Stimulated activated effector memory CD8-positive, alpha-beta T cell treated with anti-CD3 and anti-CD28 coated beads, Interleukin-12 subunit alpha, Interleukin-12 subunit beta, amount 100 ng/mL, for 72 hours (primary cell): ENCODE results near the gene BEST4.

ENCODE experiments used
- ATAC-seq: fragments of 150-1000 bp; cut with Tn5 transposase; 2 replicates; pipeline ENCODE4 v1.10.0; 2021
- DNase-seq, 2 donors: peaks; one replicate each; pipeline ENCODE4 v3.0.0; 2021 to 2022; ENCODE audit warnings: low spot score in 2 of 2
- H3K27ac Mint-ChIP-seq: one replicate; pipeline ENCODE4 v1.8.0; 2022; ENCODE audit warnings: mild to moderate bottlenecking, mixed read lengths
- H3K36me3 Mint-ChIP-seq: one replicate; pipeline ENCODE4 v1.8.0; 2022; ENCODE audit warnings: mild to moderate bottlenecking, mixed read lengths
- H3K4me1 Mint-ChIP-seq: one replicate; pipeline ENCODE4 v1.8.0; 2022; ENCODE audit warnings: mixed read lengths
- H3K4me3 Mint-ChIP-seq: one replicate; pipeline ENCODE4 v1.8.0; 2022; ENCODE audit warnings: mild to moderate bottlenecking, mixed read lengths
- H3K9me3 Mint-ChIP-seq: one replicate; pipeline ENCODE4 v1.8.0; 2022; ENCODE audit warnings: mixed read lengths

BEST4 gene

GRCh38 chr1:44808938-44809917, 21.3 kb upstream of the BEST4 start:
- H3K9me3 Mint-ChIP-seq = no peaks in the 10 kb centered on the region
- peaks cover 79% of the 10 kb centered on the region for H3K36me3 Mint-ChIP-seq
- ATAC-seq (peak; percentile 77), DNase-seq (peak; percentile 65 to 89)
- peak overlapping the region; percentile 100 for H3K27ac Mint-ChIP-seq
- H3K4me3 Mint-ChIP-seq = peak overlapping the region; percentile 89
- H3K4me1 Mint-ChIP-seq = peaks cover 84% of the 10 kb centered on the region

- peak within 1 kb of the TSS; percentile 89 for H3K4me3 Mint-ChIP-seq
- peaks cover 87% of the 10 kb centered on the region for H3K4me1 Mint-ChIP-seq
- DNase-seq (peak; percentile 54 to 72), ATAC-seq (peak; percentile 65)
- H3K36me3 Mint-ChIP-seq = peaks cover 81% of the 10 kb centered on the region
- peak within 1 kb of the TSS; percentile 100 for H3K27ac Mint-ChIP-seq
- no peaks in the 10 kb centered on the region for H3K9me3 Mint-ChIP-seq
Observed at GRCh38 chr1:44808063-44808937, 20.3 kb upstream of the BEST4 start, which contains the start of gene BTBD19. Gene BTBD19, plus strand, starts transcription at chr1:44808523. Its CDS starts 298 bp downstream, at chr1:44808821.

DNA sequence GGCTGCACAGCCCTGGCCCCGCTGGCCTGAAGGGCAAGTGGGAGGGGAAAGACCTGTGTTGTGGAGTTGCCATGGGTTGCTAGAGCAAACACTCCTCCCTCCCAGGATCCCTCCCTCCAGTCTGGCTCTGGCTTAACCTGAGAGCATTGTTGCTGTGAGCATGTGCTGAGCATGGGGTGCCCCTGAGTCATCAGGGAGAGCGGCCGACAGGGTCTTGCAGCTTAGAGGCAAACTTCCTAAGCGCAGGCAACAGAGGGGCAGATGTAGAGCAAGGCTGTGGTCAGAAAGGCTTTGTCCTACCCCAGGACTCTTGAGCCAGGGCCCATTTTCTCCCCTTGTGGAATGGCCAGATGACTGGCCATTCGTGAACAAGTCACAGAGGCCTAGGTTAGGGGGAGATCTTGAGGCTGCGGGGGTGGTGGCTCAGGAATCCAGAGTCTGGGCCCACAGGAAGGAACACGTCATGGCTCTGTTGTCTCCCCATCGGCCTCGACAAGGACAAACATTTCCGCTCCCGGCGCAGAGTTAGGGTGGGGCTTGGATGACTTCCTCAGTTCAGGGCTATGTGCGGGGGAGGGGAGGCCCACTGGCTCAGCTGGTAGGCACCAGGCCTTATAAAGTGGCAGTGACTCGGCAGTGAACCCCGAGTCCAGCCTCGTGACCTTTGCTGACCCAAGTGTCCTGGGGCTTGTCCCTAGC, 19.5 kb upstream of the BEST4 start:
- H3K4me3 Mint-ChIP-seq = peak overlapping the region; percentile 89
- H3K9me3 Mint-ChIP-seq = no peaks in the 10 kb centered on the region
- peak overlapping the region; percentile 100 for H3K27ac Mint-ChIP-seq
- ATAC-seq = peak; percentile 77
- H3K36me3 Mint-ChIP-seq = peaks cover 84% of the 10 kb centered on the region
- H3K4me1 Mint-ChIP-seq = peaks cover 90% of the 10 kb centered on the region
- DNase-seq = peak; percentile 60 to 90

DNA sequence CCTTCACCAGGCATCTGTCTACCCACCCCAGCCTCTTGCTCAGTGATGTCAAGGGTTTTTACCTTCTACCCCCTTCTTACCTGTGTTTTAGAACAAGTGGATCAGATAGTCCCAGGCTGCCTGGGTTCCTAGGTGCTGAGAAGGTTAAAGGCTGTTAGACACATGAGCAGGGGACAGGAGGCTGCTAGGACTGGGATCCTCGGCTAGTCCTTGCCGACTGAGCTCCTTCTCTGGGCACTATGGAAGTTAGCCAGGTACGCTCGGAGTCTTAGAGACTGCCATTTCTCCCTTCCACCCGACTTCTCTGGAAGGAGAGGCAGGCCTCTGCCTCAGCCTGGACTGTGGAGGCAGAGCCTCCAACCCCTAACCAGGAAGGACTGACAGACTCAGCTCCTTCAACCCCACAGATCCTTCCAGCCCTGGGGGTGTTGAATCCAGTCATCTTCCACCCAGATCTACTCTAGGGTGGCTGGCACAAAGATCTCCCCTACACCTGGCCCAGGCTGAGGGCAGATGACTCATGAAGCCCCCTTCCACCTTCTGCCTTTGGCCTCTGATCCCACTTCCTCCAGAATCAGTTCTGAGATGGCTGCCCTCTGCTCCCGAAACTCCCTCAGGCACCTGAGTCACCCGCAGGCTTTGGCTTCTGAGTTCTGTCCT, 18.9 kb upstream of the BEST4 start, which contains the start of gene DYNLT4:
Gene DYNLT4 (minus strand): TSS at position 648 of the 660 bp plus-strand sequence. CDS start 683 bp downstream, outside the sequence.
- peak within 1 kb of the TSS; percentile 100 for H3K27ac Mint-ChIP-seq
- DNase-seq (no peak), ATAC-seq (peak; percentile 3)
- H3K4me3 Mint-ChIP-seq = peak within 1 kb of the TSS; percentile 89
- H3K4me1 Mint-ChIP-seq = peaks cover 90% of the 10 kb centered on the region
- peaks cover 85% of the 10 kb centered on the region for H3K36me3 Mint-ChIP-seq
- H3K9me3 Mint-ChIP-seq = no peaks in the 10 kb centered on the region

DNA sequence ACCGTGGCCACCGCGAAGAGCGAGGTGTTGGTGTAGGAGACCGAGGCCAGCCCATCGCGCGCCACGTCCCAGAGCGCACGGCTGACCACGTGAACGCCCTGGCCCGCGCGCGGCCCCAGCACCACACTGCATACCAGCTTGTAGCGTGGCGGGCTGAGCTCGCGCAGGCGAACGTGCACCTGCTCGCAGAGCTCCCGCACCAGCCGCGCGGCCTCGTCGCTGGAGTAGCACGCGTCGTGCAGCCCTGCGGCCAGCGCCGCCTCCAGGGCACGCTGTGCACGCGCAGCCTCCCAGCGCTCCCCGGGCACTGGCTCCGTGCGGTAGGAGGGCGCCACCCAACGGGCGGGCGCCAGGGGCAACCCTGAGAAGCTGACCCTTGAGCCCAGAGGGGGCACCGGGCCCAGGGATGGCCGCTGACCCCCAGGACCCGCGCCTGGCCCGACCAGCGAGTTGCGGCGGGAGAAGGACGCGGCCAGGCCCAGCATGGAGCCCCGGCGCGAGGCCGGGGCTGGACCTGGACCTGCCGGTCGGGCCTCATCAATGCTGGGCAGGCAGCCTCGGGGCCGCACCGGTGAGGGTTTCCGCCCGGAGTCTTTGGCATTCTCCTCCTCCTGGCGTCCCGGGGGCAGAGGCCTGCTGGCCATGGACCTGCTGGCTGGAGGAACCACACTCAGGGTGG, 18.2 kb upstream of the BEST4 start:
- Mint-ChIP-seq H3K36me3 (peaks cover 91% of the 10 kb centered on the region), H3K4me1 (peaks cover 86% of the 10 kb centered on the region), H3K27ac (peak overlapping the region; percentile 100), H3K9me3 (no peaks in the 10 kb centered on the region), H3K4me3 (peak overlapping the region; percentile 89)
- DNase-seq = no peak
- no peak for ATAC-seq

DNA sequence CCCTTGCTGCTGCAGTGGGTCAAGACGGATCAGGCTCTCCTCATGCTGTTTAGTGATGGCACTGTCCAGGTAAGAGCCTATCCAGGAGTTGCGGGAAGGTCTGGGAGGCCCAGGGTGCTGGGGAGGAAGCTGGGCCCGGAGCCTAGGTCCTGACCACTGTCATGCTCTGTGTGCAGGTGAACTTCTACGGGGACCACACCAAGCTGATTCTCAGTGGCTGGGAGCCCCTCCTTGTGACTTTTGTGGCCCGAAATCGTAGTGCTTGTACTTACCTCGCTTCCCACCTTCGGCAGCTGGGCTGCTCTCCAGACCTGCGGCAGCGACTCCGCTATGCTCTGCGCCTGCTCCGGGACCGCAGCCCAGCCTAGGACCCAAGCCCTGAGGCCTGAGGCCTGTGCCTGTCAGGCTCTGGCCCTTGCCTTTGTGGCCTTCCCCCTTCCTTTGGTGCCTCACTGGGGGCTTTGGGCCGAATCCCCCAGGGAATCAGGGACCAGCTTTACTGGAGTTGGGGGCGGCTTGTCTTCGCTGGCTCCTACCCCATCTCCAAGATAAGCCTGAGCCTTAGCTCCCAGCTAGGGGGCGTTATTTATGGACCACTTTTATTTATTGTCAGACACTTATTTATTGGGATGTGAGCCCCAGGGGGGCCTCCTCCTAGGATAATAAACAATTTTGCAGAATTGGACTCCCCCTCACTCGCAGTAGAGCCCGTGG, 17.5 kb upstream of the BEST4 start:
- Mint-ChIP-seq H3K27ac (peak overlapping the region; percentile 83), H3K9me3 (no peaks in the 10 kb centered on the region), H3K4me1 (peaks cover 79% of the 10 kb centered on the region), H3K4me3 (peak overlapping the region; percentile 77), H3K36me3 (peaks cover 93% of the 10 kb centered on the region)
- ATAC-seq (no peak), DNase-seq (no peak)

DNA sequence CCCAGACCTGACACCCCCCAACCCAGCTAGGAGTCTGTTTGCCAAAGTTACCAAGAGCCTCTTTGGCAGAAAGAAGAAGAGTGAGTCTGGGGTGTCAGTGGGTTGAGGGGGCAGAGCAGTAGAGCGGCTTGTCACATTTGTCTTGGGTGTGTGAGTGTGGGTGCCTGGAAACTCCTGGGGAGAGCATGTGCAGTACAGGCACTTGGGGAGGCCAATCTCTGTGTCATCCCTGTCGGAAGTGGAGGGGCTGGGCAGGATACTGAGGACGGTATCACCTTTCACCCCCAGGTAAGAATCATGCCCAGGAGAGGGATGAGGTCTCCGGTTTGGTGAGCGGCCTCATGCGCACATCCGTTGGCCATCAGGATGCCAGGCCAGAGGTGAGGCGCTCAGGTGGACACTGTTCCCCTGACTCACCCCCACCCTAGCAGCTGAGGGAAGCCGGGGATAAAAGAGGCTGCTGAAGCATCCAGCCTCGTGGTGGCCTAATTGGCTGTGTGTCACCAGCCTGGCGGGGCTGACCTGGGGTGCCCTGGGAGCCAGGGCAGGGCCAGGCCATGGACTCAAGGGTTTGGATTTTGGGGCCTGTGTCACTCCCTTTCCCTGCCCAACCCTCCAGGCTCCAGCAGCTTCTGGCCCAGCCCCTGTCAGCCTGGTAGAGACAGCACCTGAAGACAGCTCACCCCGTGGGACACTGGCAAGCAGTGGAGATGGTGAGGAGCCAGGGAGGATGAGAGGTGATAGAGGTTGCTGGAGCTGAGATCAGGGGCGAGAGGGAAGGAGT, 15.5 kb upstream of the BEST4 start:
- Mint-ChIP-seq H3K9me3 (no peaks in the 10 kb centered on the region), H3K4me3 (peak overlapping the region; percentile 77), H3K36me3 (peaks cover 85% of the 10 kb centered on the region), H3K4me1 (peaks cover 66% of the 10 kb centered on the region), H3K27ac (peak overlapping the region; percentile 83)
- DNase-seq = no peak
- no peak for ATAC-seq

GRCh38 chr1:44803062-44803311, 15.0 kb upstream of the BEST4 start:
- Mint-ChIP-seq H3K4me1 (peaks cover 61% of the 10 kb centered on the region), H3K27ac (peak overlapping the region; percentile 83), H3K36me3 (peaks cover 80% of the 10 kb centered on the region), H3K9me3 (no peaks in the 10 kb centered on the region), H3K4me3 (peak overlapping the region; percentile 77)
- DNase-seq (no peak), ATAC-seq (no peak)

DNA sequence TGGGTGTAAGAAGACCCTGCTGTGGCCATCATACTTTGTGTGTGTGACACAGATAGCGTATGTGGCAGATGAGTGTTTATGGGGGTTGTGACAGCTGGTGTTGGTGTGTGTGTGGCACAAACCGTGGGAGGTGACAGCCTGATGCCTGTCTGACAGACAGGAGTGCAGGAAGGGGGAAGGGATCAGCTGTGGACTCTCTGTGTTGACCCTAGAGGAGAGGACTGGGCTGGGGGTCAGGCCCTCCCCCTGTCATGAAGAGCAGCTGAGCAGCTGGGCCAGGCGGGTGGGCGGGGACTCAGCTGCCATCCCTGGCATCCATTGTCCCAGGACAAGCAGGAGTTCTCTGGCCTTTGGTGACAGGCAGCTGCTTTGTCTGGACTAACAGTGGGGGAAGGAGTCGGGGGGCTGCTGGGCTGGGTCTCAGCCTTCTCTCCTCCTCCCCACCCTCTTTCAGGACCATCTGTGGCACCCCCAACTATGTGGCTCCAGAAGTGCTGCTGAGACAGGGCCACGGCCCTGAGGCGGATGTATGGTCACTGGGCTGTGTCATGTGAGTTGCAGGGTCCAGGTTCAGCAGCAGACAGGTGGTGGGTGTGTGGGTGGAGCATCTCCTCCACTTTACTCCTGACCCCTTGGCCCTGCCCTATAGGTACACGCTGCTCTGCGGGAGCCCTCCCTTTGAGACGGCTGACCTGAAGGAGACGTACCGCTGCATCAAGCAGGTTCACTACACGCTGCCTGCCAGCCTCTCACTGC, 14.5 kb upstream of the BEST4 start:
- H3K9me3 Mint-ChIP-seq = no peaks in the 10 kb centered on the region
- no peak for DNase-seq
- H3K4me1 Mint-ChIP-seq = peaks cover 56% of the 10 kb centered on the region
- peak overlapping the region; percentile 83 for H3K27ac Mint-ChIP-seq
- peaks cover 75% of the 10 kb centered on the region for H3K36me3 Mint-ChIP-seq
- ATAC-seq = no peak
- peak overlapping the region; percentile 77 for H3K4me3 Mint-ChIP-seq

GRCh38 chr1:44801491-44802305, 13.7 kb upstream of the BEST4 start:
- DNase-seq (no peak), ATAC-seq (peak; percentile 1)
- H3K4me1 Mint-ChIP-seq = peaks cover 48% of the 10 kb centered on the region
- no peaks in the 10 kb centered on the region for H3K9me3 Mint-ChIP-seq
- H3K4me3 Mint-ChIP-seq = peak overlapping the region; percentile 77
- H3K27ac Mint-ChIP-seq = peak overlapping the region; percentile 83
- H3K36me3 Mint-ChIP-seq = peaks cover 67% of the 10 kb centered on the region

DNA sequence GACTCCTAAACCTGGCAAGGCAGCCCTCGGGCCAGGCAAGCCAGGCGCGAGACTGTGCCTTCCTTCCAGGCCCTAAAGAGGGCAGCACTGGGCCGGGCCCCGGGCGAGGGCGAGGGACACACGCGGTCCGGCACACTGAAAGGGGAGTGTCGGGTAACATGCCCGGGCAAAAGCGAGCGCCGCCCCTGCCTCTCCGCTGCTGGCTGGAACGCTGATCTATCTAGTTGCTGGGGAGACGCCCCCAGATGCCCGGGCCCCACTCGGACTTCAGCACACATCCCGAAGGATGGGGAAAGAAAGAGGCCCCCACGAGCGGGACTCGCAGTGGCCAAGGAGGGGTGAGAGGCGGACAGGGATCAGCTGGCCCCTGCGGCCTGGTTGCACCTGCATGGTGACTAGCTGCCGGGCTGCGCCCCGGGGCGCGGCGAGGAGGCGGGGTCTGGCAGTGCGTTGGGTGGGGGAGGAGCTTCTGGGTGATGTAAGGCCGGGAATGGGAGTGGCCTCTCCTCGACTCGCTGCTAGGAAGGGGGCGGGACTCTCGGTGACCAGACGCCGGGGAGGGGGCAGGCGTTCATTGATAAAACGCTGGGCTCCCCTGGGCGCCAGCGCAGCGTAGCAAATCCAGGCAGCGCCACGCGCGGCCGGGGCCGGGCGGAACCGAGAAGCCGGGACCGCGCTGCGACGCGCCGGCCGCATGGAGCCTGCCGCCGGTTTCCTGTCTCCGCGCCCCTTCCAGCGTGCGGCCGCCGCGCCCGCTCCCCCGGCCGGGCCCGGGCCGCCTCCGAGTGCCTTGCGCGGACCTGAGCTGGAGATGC, 12.0 kb upstream of the BEST4 start, which contains the start of gene PLK3:
Gene PLK3 (plus strand): TSS at position 608 of the 815 bp plus-strand sequence. CDS start 87 bp downstream, at position 695.
- Mint-ChIP-seq H3K4me3 (peak within 1 kb of the TSS; percentile 77), H3K9me3 (no peaks in the 10 kb centered on the region), H3K4me1 (peaks cover 38% of the 10 kb centered on the region), H3K36me3 (peaks cover 52% of the 10 kb centered on the region), H3K27ac (peak within 1 kb of the TSS; percentile 83)
- ATAC-seq = peak; percentile 88
- peak; percentile 92 to 99 for DNase-seq
